ENCODE results near the gene DUS1L.

Gene DUS1L

DNA sequence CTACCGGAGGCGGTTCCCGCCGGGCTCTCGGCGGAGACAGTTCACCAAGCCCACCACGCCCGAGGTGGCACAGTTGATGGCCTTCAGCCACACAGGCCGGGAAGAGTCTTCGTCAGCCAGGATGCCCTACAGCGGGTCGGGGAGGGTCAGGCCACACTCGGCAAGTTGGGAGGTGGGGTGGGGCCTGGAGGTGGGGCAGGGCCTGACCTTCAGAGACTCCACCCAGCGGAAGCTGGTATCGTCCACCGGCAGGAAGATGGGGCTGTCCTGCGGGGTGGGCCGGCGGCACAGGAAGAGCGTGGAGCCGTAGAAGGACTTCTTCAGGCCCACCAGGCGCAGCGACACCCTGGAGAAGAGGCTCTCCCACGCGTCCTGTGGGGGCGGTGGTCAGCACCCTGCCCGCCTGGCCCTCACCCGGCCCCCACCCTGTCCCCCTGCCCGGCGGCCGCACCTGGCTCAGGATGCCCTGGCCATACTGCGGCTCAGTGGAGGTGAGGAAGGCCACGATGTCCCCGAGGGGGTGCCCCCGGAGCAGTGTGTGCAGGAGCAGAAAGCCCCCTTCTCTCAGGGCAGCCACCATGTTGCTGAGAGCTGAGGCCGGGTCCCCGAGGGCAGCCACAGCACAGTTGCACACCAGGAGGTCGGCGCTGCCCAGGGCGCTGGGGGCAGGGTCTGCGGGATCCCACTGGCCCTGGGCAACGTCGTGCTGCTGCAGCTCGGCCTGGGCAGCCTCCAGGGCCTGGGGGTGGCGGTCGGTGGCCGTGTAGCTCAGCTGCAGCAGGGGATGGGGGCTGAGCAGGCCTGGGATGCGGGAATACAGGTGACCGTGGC, 19.6 kb upstream of the DUS1L start:
- peaks cover 84% of the 10 kb centered on the region for H3K36me3 ChIP-seq (ENCODE audit: insufficient read depth, low read length)
- H3K9me3 ChIP-seq (replicated peaks; ENCODE audit: low read length) = no peaks in the 10 kb centered on the region
- H3K4me1 ChIP-seq (ENCODE audit: control insufficient read depth, insufficient read depth, low read length) = no peaks in the 10 kb centered on the region
- H3K27me3 ChIP-seq (ENCODE audit: control insufficient read depth, insufficient read depth, low read length) = no peaks in the 10 kb centered on the region
- no peak overlapping the region for H3K4me3 ChIP-seq (ENCODE audit: low read length)
- H3K9ac ChIP-seq (ENCODE audit: low read depth, low read length) = no peak overlapping the region
- H3K4me2 ChIP-seq (ENCODE audit: low read length) = no peak overlapping the region

DNA sequence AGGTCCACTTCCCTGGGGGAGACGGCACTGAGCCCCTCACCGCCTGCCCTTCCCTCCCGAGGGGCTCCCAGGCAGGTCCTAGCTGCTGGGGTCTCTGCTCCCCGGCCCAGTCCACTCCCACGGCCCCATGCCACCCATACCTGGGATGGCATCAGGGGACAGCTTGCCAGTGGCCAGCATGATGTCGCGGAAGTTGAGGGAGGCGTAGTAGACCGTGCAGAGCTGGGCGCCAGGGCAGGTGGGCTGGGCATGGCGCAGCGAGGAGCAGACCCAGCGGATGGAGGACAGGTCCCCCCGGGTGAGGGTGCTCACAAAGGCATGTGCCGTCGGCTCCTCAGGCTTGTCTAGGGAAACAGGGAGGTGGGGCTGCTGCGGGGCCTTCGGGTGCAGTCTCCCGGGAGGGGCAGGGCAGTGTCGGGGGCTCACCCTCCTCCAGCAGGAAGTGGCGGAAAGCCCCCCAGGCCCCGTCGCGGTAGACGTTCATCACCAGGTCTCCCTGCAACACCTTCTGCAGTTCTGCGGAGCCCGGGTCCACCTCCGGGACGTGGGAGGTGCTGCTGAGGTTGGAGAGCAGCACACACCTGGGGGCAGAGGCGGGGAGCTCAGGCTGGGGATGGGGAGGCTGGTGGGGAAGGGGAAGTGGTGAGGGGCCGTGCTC, 18.9 kb upstream of the DUS1L start:
- no peak overlapping the region for H3K9ac ChIP-seq (ENCODE audit: low read depth, low read length)
- no peaks in the 10 kb centered on the region for H3K9me3 ChIP-seq (replicated peaks; ENCODE audit: low read length)
- H3K4me1 ChIP-seq (ENCODE audit: control insufficient read depth, insufficient read depth, low read length) = no peaks in the 10 kb centered on the region
- peaks cover 83% of the 10 kb centered on the region for H3K36me3 ChIP-seq (ENCODE audit: insufficient read depth, low read length)
- no peaks in the 10 kb centered on the region for H3K27me3 ChIP-seq (ENCODE audit: control insufficient read depth, insufficient read depth, low read length)
- no peak overlapping the region for H3K4me3 ChIP-seq (ENCODE audit: low read length)
- H3K4me2 ChIP-seq (ENCODE audit: low read length) = no peak overlapping the region

DNA sequence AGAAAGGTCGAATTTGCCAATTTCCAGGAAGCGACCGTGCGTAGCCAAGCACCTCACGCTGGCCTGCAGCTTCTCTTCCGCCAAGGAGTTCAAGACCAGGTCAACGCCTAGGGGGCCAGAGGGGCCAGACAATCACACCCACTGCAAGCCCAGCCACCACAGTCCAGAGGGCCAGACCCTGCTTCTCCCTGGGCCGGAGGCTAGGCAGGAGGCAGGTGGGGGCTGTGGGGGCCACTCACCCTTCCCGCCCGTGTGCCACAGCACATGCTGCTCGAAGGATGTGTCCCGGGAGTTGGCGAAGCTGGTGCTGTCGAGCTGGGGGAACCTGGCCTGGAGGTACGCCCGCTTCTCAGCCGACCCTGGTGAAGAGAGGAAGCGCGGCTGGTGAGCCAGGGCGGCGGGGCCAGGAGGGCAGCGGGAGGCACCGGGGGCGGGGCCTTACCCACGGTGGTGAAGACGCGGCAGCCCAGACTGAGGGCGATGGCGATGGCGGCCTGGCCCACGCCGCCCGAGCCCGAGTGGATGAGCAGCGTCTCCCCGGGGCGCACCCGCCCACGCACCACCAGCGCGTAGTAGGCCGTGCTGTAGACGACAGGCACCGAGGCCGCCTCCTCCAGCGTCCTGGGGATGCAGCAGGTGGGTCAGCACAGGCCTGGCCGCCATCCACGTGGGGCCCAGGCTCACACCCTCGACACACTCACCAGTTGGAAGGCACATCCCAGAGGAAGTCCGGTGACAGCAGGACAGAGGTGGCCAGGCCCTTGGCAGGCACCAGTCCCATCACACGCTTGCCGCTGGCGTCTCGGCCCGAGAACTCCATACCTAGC, 18.1 kb upstream of the DUS1L start:
- H3K4me2 ChIP-seq (ENCODE audit: low read length) = no peak overlapping the region
- H3K36me3 ChIP-seq (ENCODE audit: insufficient read depth, low read length) = peaks cover 81% of the 10 kb centered on the region
- H3K4me1 ChIP-seq (ENCODE audit: control insufficient read depth, insufficient read depth, low read length) = no peaks in the 10 kb centered on the region
- no peaks in the 10 kb centered on the region for H3K27me3 ChIP-seq (ENCODE audit: control insufficient read depth, insufficient read depth, low read length)
- H3K4me3 ChIP-seq (ENCODE audit: low read length) = no peak overlapping the region
- no peaks in the 10 kb centered on the region for H3K9me3 ChIP-seq (replicated peaks; ENCODE audit: low read length)
- no peak overlapping the region for H3K9ac ChIP-seq (ENCODE audit: low read depth, low read length)

DNA sequence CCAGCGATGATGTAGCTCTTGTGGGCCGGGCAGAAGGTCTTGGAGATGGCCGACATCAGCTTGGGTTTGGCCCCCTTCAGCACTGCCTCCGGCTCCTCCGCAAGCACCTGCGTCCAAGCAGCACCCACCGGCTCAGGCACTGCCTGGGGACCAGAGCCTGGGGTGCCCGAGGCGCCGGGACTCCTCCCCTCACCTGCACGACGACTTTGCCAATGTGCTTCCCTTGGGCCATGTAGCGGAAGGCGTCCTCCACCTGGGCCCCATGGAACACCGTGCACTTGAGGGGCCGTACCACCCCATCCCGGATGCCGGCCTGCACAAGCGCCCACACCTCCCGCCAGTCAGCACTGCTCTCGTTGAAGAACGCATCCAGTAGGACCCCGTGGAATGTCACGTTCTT, 17.4 kb upstream of the DUS1L start:
- H3K9ac ChIP-seq (ENCODE audit: low read depth, low read length) = no peak overlapping the region
- H3K27me3 ChIP-seq (ENCODE audit: control insufficient read depth, insufficient read depth, low read length) = no peaks in the 10 kb centered on the region
- peaks cover 78% of the 10 kb centered on the region for H3K36me3 ChIP-seq (ENCODE audit: insufficient read depth, low read length)
- H3K4me1 ChIP-seq (ENCODE audit: control insufficient read depth, insufficient read depth, low read length) = no peaks in the 10 kb centered on the region
- no peak overlapping the region for H3K4me2 ChIP-seq (ENCODE audit: low read length)
- H3K4me3 ChIP-seq (ENCODE audit: low read length) = no peak overlapping the region
- no peaks in the 10 kb centered on the region for H3K9me3 ChIP-seq (replicated peaks; ENCODE audit: low read length)

GRCh38 chr17:82082456-82082855, 16.9 kb upstream of the DUS1L start:
- H3K4me2 ChIP-seq (ENCODE audit: low read length) = no peak overlapping the region
- no peaks in the 10 kb centered on the region for H3K4me1 ChIP-seq (ENCODE audit: control insufficient read depth, insufficient read depth, low read length)
- peaks cover 79% of the 10 kb centered on the region for H3K36me3 ChIP-seq (ENCODE audit: insufficient read depth, low read length)
- H3K9ac ChIP-seq (ENCODE audit: low read depth, low read length) = no peak overlapping the region
- no peaks in the 10 kb centered on the region for H3K27me3 ChIP-seq (ENCODE audit: control insufficient read depth, insufficient read depth, low read length)
- H3K4me3 ChIP-seq (ENCODE audit: low read length) = no peak overlapping the region
- no peaks in the 10 kb centered on the region for H3K9me3 ChIP-seq (replicated peaks; ENCODE audit: low read length)

- Histone ChIP-seq H3K9me3 (replicated peaks; ENCODE audit: low read length) (no peaks in the 10 kb centered on the region), H3K4me2 (ENCODE audit: low read length) (no peak overlapping the region), H3K36me3 (ENCODE audit: insufficient read depth, low read length) (peaks cover 74% of the 10 kb centered on the region), H3K27me3 (ENCODE audit: control insufficient read depth, insufficient read depth, low read length) (no peaks in the 10 kb centered on the region), H3K9ac (ENCODE audit: low read depth, low read length) (no peak overlapping the region), H3K4me1 (ENCODE audit: control insufficient read depth, insufficient read depth, low read length) (no peaks in the 10 kb centered on the region), H3K4me3 (ENCODE audit: low read length) (no peak overlapping the region)
Observed at GRCh38 chr17:82081966-82082365, 16.4 kb upstream of the DUS1L start.

DNA sequence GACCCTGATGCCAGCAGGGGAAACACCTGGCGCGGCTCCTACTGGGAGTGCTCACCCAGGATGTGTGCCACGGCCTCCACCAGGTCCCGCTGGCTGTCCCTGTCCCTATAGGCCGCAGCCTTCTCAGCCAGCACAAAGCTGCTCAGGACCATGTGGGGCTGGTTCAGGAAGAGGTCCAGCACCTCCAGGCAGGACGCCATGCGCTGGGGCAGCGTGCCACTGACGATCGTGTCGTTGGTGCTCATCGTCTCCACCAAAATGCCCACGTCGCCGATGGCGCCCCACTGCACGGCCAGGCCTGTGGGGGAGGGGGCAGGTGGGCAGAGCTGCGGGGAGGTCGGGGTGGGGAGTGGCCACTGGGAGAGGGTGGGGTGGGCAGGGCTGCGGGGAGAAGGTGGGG, 15.9 kb upstream of the DUS1L start:
- Histone ChIP-seq H3K36me3 (ENCODE audit: insufficient read depth, low read length) (peaks cover 74% of the 10 kb centered on the region), H3K4me2 (ENCODE audit: low read length) (no peak overlapping the region), H3K4me3 (ENCODE audit: low read length) (no peak overlapping the region), H3K4me1 (ENCODE audit: control insufficient read depth, insufficient read depth, low read length) (no peaks in the 10 kb centered on the region), H3K27me3 (ENCODE audit: control insufficient read depth, insufficient read depth, low read length) (no peaks in the 10 kb centered on the region), H3K9ac (ENCODE audit: low read depth, low read length) (no peak overlapping the region), H3K9me3 (replicated peaks; ENCODE audit: low read length) (no peaks in the 10 kb centered on the region)

DNA sequence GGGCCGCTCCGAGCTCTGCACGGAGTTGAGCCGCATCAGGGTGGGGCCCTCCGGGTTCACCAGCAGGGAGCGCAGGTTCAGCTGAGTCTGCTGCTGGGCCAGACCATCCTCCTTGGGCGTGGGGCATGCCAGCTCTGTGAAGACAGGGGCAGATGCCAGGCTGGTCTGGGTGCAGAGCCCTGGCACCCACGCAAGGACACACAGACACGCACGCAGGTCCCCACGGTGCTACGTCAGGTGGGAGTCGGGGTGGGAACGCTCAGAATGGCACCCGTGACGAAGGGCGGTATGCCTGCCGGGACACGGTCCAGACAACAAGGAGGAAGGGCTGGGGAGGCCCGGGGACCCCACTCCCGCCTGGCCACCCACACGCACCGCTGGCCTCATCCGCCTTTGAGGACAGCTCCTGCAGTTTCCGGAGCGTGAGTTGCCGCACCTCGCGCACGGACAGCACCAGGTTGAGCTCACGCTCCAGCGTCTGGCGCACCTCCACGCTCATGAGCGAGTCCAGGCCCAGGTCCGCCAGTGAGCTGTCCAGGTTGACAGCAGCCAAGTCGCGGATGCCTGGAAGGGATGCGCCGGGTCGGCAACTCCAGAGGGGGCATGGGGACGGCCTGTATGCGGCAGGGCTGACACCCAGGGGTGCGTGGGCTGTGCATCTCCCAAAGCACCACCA, 15.3 kb upstream of the DUS1L start:
- H3K4me3 ChIP-seq (ENCODE audit: low read length) = no peak overlapping the region
- no peaks in the 10 kb centered on the region for H3K4me1 ChIP-seq (ENCODE audit: control insufficient read depth, insufficient read depth, low read length)
- peaks cover 68% of the 10 kb centered on the region for H3K36me3 ChIP-seq (ENCODE audit: insufficient read depth, low read length)
- H3K9me3 ChIP-seq (replicated peaks; ENCODE audit: low read length) = no peaks in the 10 kb centered on the region
- H3K27me3 ChIP-seq (ENCODE audit: control insufficient read depth, insufficient read depth, low read length) = no peaks in the 10 kb centered on the region
- H3K9ac ChIP-seq (ENCODE audit: low read depth, low read length) = no peak overlapping the region
- H3K4me2 ChIP-seq (ENCODE audit: low read length) = no peak overlapping the region

GRCh38 chr17:82080048-82080788, 14.6 kb upstream of the DUS1L start:
- Histone ChIP-seq H3K9me3 (replicated peaks; ENCODE audit: low read length) (no peaks in the 10 kb centered on the region), H3K9ac (ENCODE audit: low read depth, low read length) (no peak overlapping the region), H3K27me3 (ENCODE audit: control insufficient read depth, insufficient read depth, low read length) (no peaks in the 10 kb centered on the region), H3K4me1 (ENCODE audit: control insufficient read depth, insufficient read depth, low read length) (no peaks in the 10 kb centered on the region), H3K36me3 (ENCODE audit: insufficient read depth, low read length) (peaks cover 64% of the 10 kb centered on the region), H3K4me2 (ENCODE audit: low read length) (no peak overlapping the region), H3K4me3 (ENCODE audit: low read length) (no peak overlapping the region)

GRCh38 chr17:82079001-82079677, 13.5 kb upstream of the DUS1L start:
- Histone ChIP-seq H3K9ac (ENCODE audit: low read depth, low read length) (no peak overlapping the region), H3K27me3 (ENCODE audit: control insufficient read depth, insufficient read depth, low read length) (no peaks in the 10 kb centered on the region), H3K9me3 (replicated peaks; ENCODE audit: low read length) (no peaks in the 10 kb centered on the region), H3K36me3 (ENCODE audit: insufficient read depth, low read length) (peaks cover 59% of the 10 kb centered on the region), H3K4me1 (ENCODE audit: control insufficient read depth, insufficient read depth, low read length) (no peaks in the 10 kb centered on the region), H3K4me2 (ENCODE audit: low read length) (no peak overlapping the region), H3K4me3 (ENCODE audit: low read length) (no peak overlapping the region)

Data from skeletal muscle satellite cell (primary cell).